ENCODE measurements around the gene SLC6A3.

DNA sequence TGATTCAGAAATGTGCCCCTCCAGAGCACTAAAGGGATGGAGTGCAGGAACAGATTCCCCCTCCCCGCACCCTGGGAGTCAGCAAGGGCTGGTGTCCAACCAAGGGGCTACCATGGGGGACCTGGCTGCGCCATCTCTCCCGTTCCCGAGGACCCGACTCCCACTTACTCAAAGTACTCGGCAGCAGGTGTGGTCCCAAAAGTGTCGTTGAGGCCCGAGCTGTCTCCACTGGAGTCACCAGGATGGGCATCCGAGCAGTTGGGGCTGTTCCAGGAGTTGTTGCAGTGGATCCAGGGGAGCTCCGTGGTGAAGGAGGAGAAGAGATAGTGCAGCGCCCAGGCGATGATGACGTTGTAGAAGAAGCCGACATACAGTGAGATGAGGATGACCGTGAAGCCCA is 12.9 kb downstream of the SLC6A3 start:
- no peak for TF ChIP-seq POLR2AphosphoS5 (IDR thresholded peaks at IDR 0.05)
- TF ChIP-seq, protein P1, sequence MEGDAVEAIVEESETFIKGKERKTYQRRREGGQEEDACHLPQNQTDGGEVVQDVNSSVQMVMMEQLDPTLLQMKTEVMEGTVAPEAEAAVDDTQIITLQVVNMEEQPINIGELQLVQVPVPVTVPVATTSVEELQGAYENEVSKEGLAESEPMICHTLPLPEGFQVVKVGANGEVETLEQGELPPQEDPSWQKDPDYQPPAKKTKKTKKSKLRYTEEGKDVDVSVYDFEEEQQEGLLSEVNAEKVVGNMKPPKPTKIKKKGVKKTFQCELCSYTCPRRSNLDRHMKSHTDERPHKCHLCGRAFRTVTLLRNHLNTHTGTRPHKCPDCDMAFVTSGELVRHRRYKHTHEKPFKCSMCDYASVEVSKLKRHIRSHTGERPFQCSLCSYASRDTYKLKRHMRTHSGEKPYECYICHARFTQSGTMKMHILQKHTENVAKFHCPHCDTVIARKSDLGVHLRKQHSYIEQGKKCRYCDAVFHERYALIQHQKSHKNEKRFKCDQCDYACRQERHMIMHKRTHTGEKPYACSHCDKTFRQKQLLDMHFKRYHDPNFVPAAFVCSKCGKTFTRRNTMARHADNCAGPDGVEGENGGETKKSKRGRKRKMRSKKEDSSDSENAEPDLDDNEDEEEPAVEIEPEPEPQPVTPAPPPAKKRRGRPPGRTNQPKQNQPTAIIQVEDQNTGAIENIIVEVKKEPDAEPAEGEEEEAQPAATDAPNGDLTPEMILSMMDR (IDR thresholded peaks at IDR 0.05 in 8 of 11, conservative IDR thresholded peaks at IDR 0.05 in 3 of 11): no peak
- TF ChIP-seq POLR2A (IDR thresholded peaks at IDR 0.05): no peak

Data from spleen (tissue), 7 donors.